IPS DF 19.7 (cell line): Measurements from ENCODE around the gene PMS2.
"Not testable (repeated sequence)": the region's sequence is repeated elsewhere in the genome, so short reads cannot be mapped to it uniquely, and the experiment has no call there.

Experiments
- DNase-seq: peaks from one replicate; pipeline ENCODE4 v3.0.0-alpha.2; 2013; ENCODE audit warnings: low read depth, low spot score

Gene PMS2

DNA sequence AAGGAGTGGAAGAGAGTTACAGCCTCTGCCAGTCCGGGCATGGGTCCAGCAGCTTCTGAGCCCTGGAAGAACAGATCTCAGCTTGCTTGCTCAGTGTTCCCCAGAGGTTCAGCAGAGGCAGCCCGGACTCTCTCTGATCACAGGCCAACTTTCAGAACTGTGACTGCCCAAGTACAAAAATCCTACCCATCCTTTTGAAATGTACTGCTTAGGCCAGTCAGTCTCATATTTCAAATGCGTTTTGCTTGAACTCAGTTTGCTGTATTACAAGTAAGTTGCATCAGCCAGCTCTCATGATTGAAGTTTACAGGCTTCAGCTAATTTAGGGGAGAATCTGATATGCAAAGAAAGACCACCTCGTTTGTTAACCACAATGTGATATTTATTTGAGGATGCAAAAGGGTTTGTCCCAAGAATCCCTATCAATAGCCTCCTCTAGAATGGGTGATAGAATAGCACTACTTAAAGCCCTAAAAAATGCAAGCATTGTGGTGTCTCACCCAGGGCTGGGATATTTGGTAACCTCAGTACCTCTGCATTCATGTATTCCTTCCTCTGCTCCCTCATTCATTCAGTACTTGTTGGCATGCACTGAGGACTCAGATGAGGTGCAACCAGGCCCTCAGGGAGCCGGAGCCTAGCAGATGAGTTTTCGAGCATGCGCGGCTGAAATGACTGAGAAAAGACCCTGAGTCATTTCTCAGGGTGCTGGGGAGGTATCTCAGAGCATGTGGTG is 7.2 kb upstream of the PMS2 start:
- no peak for DNase-seq

DNA sequence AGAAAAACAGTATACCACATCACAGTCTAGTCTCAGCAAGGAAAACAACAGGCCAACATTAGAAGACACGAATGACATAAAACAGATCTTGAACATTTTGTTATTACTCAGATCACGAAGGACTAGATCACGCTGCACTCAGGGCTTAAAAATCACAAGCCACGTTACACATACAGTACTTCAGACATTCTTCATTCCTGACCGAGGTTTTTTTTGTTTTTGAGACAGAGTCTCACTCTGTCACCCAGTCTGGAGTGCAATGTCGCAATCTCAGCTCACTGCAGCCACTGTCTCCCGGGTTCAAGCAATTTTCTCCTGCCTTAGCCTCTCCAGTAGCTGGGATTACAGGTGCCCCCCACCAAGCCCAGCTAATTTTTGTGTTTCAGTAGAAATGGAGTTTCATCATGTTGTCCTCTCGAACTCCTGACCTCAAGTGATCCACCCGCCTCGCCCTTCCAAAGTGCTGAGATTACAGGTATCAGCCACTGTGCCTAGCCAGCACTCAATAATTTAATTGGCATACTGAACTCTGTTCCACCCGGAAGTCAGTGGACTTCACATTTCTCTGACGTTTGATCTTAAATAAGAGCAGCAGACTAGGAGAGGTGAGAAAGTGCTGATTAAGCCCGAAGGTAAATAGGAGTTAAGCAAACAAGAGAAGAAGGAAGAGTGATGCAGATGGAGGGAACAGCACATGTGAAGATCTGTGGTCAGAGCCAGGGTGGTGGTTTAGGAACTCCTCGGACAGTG is 3.7 kb upstream of the PMS2 start:
- no peak for DNase-seq

DNA sequence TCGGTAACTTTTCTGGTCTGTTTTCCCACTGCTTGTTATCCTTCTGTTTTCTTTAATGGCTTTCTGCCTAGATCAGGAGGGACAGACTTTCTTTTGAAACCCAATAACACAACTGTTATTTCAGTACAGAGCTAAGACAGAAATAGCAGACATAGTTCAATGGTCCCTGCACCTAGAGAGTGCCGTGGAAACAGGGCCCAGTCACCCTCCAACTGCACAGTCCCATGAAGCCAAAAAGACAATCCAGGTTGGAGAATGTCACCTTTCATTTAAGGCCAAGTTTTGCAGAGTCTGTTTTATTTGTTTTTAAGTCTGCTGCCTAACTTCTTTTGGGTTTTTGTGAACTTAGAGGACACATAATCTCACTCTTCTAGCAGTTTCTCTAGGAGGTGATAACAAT is 2.7 kb upstream of the PMS2 start:
- no peak for DNase-seq

DNA sequence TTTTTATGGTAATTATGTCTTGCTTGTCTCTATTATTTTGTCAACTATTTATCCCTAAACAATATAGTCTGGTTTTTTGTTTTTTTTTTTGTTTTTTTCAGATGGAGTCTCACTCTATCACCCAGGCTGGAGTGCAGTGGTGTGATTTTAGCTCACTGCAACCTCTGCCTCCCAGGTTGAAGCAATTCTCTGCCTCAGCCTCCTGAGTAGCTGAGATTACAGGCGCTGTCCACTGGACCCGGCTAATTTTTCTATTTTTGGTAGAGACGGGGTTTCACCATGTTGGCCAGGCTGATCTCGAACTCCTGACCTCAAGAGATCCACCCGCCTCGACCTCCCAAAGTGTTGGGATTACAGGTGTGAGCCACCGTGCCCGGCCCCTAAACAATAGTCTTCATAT is 1.5 kb upstream of the PMS2 start:
- not testable (repeated sequence) for DNase-seq

DNA sequence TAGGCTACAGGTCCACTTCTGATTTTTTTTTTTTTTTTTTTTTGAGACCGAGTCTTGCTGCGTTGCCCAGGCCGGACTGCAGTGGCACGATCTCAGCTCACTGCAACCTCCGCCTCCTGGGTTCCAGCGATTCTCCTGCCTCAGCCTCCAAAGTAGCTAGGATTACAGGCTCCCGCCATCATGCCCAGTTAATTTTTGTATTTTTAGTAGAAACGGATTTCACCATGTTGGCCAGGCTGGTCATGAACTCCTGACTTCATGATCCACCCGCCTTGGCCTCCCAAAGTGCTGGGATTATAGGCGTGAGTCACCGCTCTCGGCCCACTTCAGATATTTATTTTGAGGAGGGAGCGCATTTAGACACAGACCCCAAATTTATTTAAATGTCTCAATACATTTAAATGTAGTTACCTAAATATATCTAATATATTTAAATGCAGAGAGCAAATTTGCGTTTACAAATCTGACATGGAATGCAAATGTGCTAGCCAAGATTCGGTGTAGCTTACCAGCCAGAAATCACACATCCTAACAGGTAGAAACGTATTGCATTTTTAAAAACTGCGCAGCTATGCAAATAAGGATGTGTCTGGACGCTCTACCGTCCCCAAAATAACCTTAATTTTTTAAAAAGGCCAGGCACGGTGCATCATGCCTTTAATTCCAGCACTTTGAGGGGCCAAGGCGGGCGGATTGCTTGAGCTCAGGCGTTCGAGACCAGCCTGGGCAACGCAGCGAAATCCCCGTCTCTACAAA is 836 bp downstream of the PMS2 start:
- not testable (repeated sequence) for DNase-seq

DNA sequence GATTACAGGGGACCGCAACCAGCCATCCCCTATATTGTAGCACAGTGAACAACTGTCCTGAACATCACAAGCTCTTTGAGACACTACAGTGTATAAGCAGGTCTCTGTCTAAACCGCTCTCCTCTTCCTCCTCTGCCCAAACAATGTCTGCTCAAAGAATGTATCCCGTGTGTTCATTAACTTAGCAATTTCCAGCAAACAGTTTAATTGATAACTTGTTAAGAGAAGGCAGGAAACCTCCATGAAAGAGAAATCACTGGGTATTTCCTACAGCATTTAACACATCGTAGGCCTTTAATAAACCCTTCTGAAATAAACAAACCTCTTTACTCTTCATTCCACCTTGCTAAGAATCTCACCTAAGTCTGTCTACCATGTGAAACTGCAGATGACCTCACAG is 1.5 kb downstream of the PMS2 start:
- DNase-seq = no peak

DNA sequence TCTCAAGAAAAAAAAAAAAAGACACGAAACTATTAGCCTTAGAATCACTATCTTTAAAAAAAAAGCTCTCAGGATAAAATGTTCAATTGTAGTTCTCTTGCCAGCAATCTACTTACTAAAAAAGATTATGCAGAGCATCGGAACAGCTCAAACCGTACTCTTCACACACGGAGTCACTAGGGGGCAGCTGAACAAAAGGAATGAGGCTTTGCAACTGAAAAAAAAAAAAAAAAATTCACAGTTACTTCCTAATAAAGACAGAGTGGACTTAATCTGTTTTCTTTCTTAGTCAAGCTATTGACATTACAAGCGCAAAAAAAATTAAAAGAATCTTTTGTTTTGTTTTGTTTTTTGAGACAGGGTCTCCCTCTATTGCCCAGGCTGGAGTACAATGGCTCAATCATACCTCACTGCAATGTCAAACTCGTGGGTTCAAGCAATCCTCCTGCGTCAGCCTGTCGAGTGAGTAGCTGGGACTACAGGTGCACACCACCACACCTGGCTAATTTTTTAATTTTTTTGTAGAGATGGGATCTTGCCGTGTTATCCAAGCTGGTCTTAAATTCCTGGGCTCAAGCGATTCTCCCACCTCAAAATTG is 11.5 kb downstream of the PMS2 start:
- no peak for DNase-seq

DNA sequence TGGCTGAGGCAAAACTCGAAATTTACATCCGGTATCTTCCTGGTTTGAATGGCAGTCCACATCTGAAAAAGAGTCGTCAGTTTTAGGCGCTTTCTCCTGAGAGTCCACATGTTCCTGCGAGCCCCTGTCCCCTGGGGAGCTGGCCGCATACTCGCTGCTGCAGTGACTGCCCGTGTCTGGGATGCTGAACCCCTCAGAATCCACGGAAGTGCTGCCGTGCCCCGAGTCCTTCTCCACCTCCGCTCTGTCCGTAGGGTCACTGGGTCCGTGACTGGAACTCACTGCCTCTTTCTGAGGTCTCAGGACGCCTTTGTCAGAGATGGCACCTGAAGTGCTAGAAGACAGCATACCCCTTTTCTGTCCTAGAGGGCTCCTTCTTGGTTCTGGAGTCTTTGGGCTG is 21.8 kb downstream of the PMS2 start:
- DNase-seq = not testable (repeated sequence)

DNA sequence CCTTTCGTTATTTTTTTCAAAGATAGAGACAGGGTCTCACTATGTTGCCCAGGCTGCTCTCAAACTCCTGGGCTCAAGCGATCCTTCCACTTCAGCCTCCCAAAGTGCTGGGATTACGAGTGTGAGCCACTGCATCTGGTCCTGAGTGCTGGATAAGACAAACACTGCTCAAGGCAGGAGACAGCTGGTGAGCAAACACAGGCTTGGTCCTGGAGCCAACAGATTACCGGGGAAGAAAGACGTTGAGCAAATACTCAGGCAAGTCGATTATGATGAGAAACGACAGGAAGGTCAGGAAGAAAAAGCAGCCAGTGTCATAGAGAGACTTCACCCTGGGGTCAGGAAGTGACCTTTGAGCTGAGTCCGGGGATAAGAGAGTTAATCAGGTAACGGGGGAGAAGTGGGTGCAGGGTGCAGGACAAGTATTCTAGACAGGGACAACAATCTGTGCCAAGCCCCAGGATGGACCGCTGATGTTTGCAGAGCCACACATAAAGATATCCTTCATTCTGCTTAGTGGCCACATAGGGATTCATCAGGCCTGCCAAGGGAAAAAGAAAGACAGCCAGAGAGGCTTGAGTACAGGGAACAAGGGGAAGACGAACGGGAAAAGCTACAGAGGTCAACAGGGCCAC is 29.1 kb downstream of the PMS2 start:
- not testable (repeated sequence) for DNase-seq

DNA sequence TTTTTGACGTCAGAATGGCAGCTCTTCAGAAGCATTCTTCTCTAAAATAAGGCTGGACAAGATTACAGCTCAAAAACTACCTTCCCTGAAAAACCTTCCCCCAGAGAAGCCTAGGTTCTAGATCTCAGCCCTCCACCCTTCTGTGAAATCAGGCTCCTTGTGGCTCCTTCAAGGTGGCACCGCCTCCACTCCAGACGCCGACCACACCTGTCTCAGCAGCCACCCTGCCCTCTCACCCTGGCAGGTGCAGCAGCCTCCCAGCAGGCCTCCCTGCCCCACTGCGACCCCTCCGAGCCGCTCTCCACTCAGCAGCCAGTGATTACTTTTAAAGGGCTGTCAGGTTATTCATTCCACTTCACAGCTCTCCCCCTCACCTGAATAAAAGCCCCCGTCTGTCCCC is 35.3 kb downstream of the PMS2 start:
- not testable (repeated sequence) for DNase-seq

DNA sequence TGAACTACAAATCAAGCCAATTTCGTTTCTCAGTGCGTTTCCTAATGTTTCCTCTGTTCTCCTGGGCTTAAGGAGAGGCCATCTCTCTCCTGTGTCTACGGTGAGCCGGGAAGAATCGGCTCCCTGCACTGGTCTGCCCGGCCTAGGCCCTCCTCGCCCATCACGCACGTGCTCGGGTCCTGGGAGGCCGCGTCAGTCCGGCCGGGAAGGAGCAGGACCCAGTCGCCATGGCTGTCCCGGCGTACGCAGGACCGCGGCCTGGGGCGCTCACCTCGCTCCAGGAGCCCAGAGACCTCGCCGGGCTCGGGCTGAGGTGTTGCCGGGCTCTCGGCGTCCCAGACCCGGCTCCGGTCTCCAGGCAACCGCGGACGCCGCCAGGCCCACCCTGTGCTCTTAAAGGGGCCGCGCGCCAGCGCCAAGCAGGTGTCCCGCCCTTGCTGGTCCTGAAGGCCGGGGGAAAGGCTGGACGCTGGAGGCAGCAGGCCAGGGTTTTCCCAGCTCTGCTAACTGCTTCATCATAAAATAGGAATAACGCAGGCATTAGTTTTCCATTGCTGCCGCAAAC is 38.4 kb downstream of the PMS2 start, which contains the start of gene RSPH10B:
RSPH10B (minus strand) TSS at position 343 of the 565 bp plus-strand sequence. CDS start 3,573 bp downstream, outside the sequence.
- not testable (repeated sequence) for DNase-seq

DNA sequence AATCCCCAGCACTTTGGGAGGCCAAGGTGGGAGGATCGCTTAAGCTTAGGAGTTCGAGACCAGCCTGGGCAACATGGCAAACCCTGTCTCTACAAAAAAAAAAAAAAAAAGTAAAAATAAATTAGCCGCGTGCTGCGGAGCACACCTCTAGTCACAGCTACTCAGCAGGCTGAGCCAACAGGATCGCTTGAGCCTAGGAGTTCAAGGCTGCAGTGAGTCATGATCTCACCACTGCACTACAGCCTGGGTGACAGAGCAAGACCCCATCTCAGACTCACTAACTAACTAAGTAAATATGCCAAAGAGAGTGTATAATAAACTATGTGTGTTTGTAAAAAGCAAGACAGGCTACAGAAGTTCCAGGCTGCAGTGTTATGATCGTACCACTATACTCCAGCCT is 45.0 kb downstream of the PMS2 start:
- DNase-seq = not testable (repeated sequence)

DNA sequence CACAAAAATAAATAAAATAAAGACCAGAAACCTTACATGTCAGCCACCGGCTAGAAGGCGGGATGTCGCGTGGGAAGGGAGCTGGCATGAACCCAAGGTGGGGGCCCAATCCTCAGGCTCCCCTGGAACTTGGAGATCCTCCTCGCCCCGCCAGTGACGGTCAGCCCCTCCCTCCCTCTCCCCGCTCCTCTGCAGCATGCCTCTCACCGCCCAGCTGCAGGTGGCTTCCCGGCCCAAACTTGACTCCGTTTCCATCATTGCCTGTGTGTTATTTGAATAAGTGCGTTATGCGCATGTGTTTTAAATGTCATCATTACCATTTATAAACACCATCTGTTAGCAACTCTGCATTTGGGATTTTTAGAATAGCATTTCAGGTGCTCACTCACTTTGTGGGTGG is 45.6 kb downstream of the PMS2 start:
- not testable (repeated sequence) for DNase-seq

DNA sequence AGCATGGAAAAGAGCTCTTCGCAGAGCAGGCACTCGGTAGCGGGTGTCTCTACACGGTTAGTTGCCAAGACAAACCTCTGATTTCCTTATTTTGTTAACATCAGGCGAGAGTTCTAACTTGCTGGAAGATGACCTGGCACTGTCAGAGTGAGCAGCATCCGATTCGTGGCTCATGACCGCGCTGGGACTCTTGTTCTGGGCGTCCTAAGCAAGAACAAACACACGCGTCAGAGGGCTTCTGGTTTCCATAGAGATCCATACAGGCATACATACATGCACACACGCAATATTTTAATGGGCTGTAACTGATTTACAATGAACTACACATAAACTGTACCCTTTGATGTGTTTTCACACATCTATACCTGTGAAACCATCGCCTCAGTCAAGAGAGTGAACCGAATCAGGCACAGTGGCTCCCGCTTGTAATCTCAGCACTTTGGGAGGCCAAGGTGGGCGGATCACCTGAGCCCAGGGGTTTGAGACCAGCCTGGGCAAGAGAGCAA is 73.9 kb downstream of the PMS2 start:
- not testable (repeated sequence) for DNase-seq

DNA sequence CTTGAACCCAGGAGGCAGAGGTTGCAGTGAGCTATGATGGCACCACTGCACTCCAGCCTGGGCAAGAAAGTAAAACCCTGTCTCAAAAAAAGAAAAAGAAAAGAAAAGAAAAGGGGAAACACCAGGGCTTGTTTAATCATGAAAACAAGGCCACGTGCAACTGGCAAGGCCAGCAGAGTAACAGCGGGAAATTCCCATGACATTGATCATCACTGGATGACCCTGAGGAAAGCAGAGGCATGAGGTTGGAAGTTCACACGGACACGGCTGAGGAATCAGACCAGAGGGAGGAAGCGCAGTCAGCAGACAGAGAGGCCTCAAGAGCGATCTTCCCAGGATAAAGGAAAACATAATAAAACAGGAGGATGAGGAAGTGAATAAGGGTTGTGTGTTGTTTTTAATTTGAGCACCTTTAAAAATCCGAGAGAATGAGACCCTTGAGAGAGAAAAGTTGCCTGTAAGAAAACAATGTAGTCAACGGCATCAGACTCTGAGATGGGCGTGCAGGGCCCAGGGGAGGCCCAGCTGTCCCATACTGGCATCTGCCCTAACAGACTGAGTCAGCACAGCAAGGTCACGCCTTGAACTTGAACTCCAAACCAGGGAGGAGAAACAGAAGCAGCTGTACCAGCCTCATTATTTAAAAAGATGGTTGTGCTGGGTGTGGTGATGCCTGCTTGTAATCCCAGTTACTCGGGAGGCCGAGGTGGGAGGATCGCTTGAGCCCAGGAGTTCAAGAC is 76.8 kb downstream of the PMS2 start:
- not testable (repeated sequence) for DNase-seq

DNA sequence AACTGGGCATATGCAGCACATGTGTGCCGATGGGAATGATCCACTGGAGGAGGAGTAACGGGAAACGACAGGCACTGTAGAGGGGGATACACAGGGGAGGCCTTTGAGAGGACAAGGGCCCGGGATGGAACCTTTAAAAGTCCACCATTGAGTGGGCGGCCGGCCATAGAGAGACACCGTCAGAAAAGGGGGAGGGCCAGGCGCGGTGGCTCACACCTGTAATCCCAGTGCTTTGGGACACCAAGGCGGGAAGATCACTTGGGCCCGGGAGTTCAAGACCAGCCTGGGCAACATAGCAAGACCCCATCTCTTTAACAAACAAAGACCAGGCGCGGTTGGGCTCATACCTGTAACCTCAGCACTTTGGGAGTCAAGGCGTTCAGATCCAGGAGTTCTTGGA is 77.6 kb downstream of the PMS2 start:
- not testable (repeated sequence) for DNase-seq

DNA sequence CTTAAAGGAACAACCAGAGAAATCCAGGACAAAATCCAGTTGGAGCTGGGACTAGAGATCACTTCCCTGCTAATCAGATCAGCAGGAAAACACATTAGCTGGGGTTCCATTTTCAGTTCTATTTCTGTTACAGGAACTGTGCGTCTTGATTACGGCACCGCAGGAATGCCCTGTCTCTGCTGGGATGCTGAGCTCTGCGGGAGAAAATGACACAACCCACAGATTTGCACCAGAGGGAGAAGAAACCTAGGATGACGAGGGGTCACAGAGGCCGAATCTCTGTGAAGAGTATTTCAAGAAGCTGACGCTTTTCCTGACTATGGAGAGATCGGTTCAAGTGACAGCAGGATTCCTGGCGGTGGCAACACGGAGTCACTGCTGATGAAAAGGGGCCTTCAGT is 78.6 kb downstream of the PMS2 start:
- DNase-seq = not testable (repeated sequence)

DNA sequence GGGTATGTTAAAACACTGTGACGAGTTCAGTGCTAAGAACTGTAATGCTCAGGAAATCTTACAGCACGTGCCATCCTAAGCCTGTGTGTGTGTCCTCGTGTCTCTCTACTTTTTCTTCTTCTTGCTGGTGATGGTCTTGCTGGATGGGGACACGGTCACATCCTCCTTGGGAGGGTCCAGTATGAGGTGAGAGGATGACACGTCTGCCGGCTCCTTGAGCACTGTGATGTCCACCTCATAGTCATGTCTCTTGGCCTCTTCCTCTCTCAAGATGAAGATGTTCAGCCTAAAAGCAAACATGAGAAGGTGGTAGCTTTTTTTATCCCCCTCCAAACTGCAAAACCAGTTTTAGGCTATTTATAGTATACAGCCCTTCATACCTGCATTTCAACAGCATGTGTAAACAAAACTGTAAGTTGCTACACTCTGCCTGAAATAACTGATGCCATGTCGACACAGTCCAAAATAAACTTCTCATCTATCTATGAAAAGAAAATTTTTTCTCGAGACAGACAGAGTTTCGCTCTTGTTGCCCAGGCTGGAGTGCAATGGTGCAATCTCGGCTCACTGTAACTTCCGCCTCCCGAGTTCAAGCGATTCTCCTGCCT is 82.5 kb downstream of the PMS2 start:
- not testable (repeated sequence) for DNase-seq

DNA sequence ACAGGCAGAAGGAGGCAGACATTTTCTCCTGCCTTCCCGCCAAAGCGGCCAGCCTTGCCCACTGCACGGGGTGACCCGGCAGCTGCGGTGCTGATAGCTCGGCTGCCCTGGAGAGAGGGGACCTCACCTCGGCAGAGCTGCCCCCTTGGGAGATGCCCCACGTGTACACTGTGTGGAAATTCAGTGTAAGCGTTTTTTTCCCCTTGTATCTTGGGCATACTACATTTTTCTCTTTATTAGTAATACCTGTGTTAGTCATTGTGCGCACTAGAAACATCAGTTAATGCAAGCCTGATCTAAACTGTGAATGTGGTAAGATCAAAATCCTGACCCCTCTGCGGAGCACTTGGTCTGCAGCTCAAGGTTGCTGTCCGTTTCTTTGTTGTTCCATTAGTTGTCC is 84.2 kb downstream of the PMS2 start:
- not testable (repeated sequence) for DNase-seq

DNA sequence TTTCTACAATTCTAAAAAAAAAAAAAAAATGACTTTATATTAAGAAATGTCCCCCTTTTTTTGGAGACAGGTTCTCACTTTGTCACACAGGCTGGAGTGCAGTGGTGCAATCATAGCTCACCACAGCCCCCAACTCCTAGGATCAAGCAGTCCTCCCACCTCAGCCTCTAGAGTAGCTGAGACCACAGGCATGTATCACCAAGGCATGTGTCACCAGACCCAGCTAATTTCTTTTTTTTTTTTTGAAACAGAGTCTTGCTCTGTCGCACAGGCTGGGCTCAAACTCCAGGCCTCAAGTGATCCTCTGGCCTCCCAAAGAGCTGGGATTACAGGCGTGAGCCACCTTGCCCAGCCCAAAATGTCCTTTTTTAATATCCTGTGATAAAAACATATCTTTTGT is 84.7 kb downstream of the PMS2 start:
- not testable (repeated sequence) for DNase-seq
